HepG2 (cell line): Measurements from ENCODE around the gene MAP3K19. TPM values are rescaled to one million over a fixed set of nuclear protein-coding genes. Genes with fewer than 3 reads are reported as not detected.

Experiments
- ATAC-seq: fragments of 200-7000 bp; cut with Tn5 transposase; 3 replicates; pipeline ENCODE4 v1.9.1; 2020; ENCODE audit warnings: mild to moderate bottlenecking, moderate library complexity
- BruUV-seq: library from RNA; stranded (reverse); fragments of 400-500 nt; replicated peaks from 2 replicates; lab custom pipeline; 2021; lab: Mats Ljungman, UMichigan
- CTCF ChIA-PET: fragments of 300-600 bp; formaldehyde crosslinking; extraction: SDS; loops from one replicate; lab custom pipeline; 2021; ENCODE audit warnings: low total read pairs, inconsistent platforms, low intra/inter-chr PET ratio; lab: Yijun Ruan, JAX
- POLR2A ChIA-PET: fragments of 350-600 bp; sonication (Branson Sonifier 250); formaldehyde crosslinking; loops from one replicate; lab custom pipeline; 2020; ENCODE audit warnings: antibody characterized with exemption, inconsistent platforms; lab: Yijun Ruan, JAX
- DNase-seq: peaks from one replicate; pipeline ENCODE4 v3.0.0-alpha.2; 2015; ENCODE audit warnings: low spot score
- FAIRE-seq: peaks from 3 replicates; lab custom pipeline; 2011; peaks lifted over from hg19 to GRCh38; lab: Jason Lieb, UNC
- H2AFZ ChIP-seq: one replicate; pipeline ENCODE4 v1.6.1; 2011; ENCODE audit warnings: low read length, inconsistent platforms
- H3K27ac ChIP-seq: fragments of 300-600 bp; 3 replicates; pipeline ENCODE4 v1.8.0; 2011; ENCODE audit warnings: mixed run types, mild to moderate bottlenecking, mixed read lengths, low read length, inconsistent platforms; ENCODE audit not compliant: insufficient read depth; ENCODE audit errors: extremely low read length
- H3K27me3 ChIP-seq, 2 experiments: fragments of 200-600 bp in 1 of 2; 2 replicates in 1 of 2; 3 replicates in 1 of 2; pipeline versions ENCODE4 v1.6.0 to v1.8.0; 2011; ENCODE audit warnings: low read length in 2 of 2, mild to moderate bottlenecking in 2 of 2, moderate library complexity in 2 of 2, inconsistent platforms in 1 of 2; ENCODE audit not compliant: insufficient read depth in 2 of 2, control insufficient read depth in 1 of 2
- H3K36me3 ChIP-seq, 2 experiments: fragments of 200-600 bp in 1 of 2; replicated peaks in 1 of 2; 2 replicates in 1 of 2; 3 replicates in 1 of 2; pipeline versions ENCODE4 v1.5.1 to v1.8.0; 2011; ENCODE audit warnings: low read length in 2 of 2, inconsistent platforms in 1 of 2; ENCODE audit not compliant: insufficient read depth in 2 of 2, control insufficient read depth in 1 of 2
- H3K4me1 ChIP-seq: 2 replicates; pipeline ENCODE4 v1.5.1; 2012; ENCODE audit warnings: low read length, inconsistent platforms; ENCODE audit not compliant: insufficient read depth
- H3K4me2 ChIP-seq: 2 replicates; pipeline ENCODE4 v1.6.0; 2011; ENCODE audit warnings: low read depth, low read length, inconsistent platforms
- H3K4me3 ChIP-seq, 3 experiments: fragments of 200-600 bp in 1 of 3; sonication (generic), shearing (Covaris generic) in 1 of 3; replicated peaks in 1 of 3; 2 replicates each; pipeline ENCODE4 v1.5.1; 2011 to 2016; ENCODE audit warnings: low read length in 3 of 3, inconsistent platforms in 2 of 3, low read depth in 2 of 3, mild to moderate bottlenecking in 2 of 3, control low read depth in 1 of 3, mixed read lengths in 1 of 3; ENCODE audit not compliant: insufficient read depth in 1 of 3
- H3K79me2 ChIP-seq: one replicate; pipeline ENCODE4 v1.6.1; 2011; ENCODE audit warnings: low read length, inconsistent platforms; ENCODE audit not compliant: insufficient read depth
- H3K9ac ChIP-seq: 2 replicates; pipeline ENCODE4 v1.6.0; 2011; ENCODE audit warnings: mild to moderate bottlenecking, low read depth, low read length, inconsistent platforms; ENCODE audit not compliant: insufficient read depth
- H3K9me3 ChIP-seq: 2 replicates; pipeline ENCODE4 v1.5.1; 2012; ENCODE audit warnings: mild to moderate bottlenecking, low read length
- H4K20me1 ChIP-seq: 2 replicates; pipeline ENCODE4 v1.6.0; 2011; ENCODE audit warnings: inconsistent platforms, mild to moderate bottlenecking, low read length, moderate library complexity; ENCODE audit not compliant: insufficient read depth
- ARNTL ChIP-seq: sonication (generic); formaldehyde crosslinking; IDR thresholded peaks from 2 replicates; pipeline ENCODE4 v1.4.0; 2020; ENCODE audit warnings: mild to moderate bottlenecking, missing genetic modification reagents
- MBNL3 ChIP-seq: fragments of 250-450 bp; sonication (Bioruptor Pico); conservative IDR thresholded peaks from 2 replicates; pipeline ENCODE4 v1.8.0; 2022; ENCODE audit warnings: mild to moderate bottlenecking, inconsistent platforms
- TCF7 ChIP-seq: sonication (generic); IDR thresholded peaks from 2 replicates; pipeline ENCODE4 v1.6.1; 2016; ENCODE audit warnings: antibody characterized with exemption, low read depth
- ZC3H4 ChIP-seq: sonication (generic); formaldehyde crosslinking; IDR thresholded peaks from 2 replicates; pipeline ENCODE4 v1.4.0; 2020; ENCODE audit warnings: missing genetic modification reagents, borderline replicate concordance
- ZNF335 ChIP-seq: sonication (generic); formaldehyde crosslinking; IDR thresholded peaks from 2 replicates; pipeline ENCODE4 v1.4.0; 2020; ENCODE audit warnings: missing genetic modification reagents
- ZNF501 ChIP-seq: sonication (generic); formaldehyde crosslinking; IDR thresholded peaks from 2 replicates; pipeline ENCODE4 v1.5.1; 2020; ENCODE audit warnings: mild to moderate bottlenecking, moderate library complexity, missing genetic modification reagents
- ZNF510 ChIP-seq: sonication (generic); formaldehyde crosslinking; IDR thresholded peaks from 2 replicates; pipeline ENCODE4 v1.4.0; 2020; ENCODE audit warnings: low read depth, mild to moderate bottlenecking, missing genetic modification reagents
- ZNF543 ChIP-seq: sonication (generic); formaldehyde crosslinking; IDR thresholded peaks from 2 replicates; pipeline ENCODE4 v1.4.0; 2020; ENCODE audit warnings: mild to moderate bottlenecking, missing genetic modification reagents
- WGBS: methylation state at CpG from one replicate; pipeline ENCODE4 v1.1.6; 2017; ENCODE audit warnings: low lambda C conversion rate; 5-methylcytosine and 5-hydroxymethylcytosine counted together
- in situ Hi-C: cut with HindIII; loops from 2 replicates; pipeline ENCODE4 v1.10.0; 2017; ENCODE audit warnings: low pct_unique_long_range_greater_than_20kb; ENCODE audit not compliant: extremely low pct_ligation_motif_present
- intact Hi-C: fragments of 100-400 bp; cut with micrococcal nuclease; formaldehyde crosslinking; loops from one replicate; pipeline ENCODE4 v1.10.0; 2022; ENCODE audit not compliant: unreplicated experiment
- polyA plus RNA-seq, 8 experiments: library from polyadenylated mRNA; depleted of rRNA in 3 of 8; stranded (reverse) in 7 of 8; unstranded in 1 of 8; fragments of >200 nt; fragmentation: Illumina TruSeq in 4 of 8; extraction: Trizol in 4 of 8; gene quantifications; 2 replicates each; pipeline versions ENCODE4 v1.2.1 to v1.2.3, GENCODE V29; 2011 to 2016; ENCODE audit warnings: low read depth in 4 of 8, missing spikeins in 1 of 8, mixed read lengths in 1 of 8; ENCODE audit not compliant: insufficient read depth in 1 of 8
- total RNA-seq, 5 experiments: library from RNA; depleted of rRNA; stranded (reverse); fragments of >200 nt; fragmentation: Illumina TruSeq; extraction: Trizol; gene quantifications; 2 replicates each; pipeline ENCODE4 v1.2.3, GENCODE V29; 2016; ENCODE audit warnings: low read depth in 1 of 5
- TF ChIP-seq, protein P1 (sequence below): sonication (generic); formaldehyde crosslinking; IDR thresholded peaks from 2 replicates; pipeline ENCODE4 v1.4.0; 2020; ENCODE audit warnings: missing genetic modification reagents, mild to moderate bottlenecking, borderline replicate concordance
- TF ChIP-seq, protein P2 (sequence below): sonication (generic); formaldehyde crosslinking; IDR thresholded peaks from 2 replicates; pipeline ENCODE4 v1.5.1; 2020; ENCODE audit warnings: mild to moderate bottlenecking, missing genetic modification reagents
- TF ChIP-seq, protein P3 (sequence below): sonication (generic); formaldehyde crosslinking; IDR thresholded peaks from 2 replicates; pipeline ENCODE4 v1.8.0; 2022; ENCODE audit warnings: mild to moderate bottlenecking, missing genetic modification reagents, borderline replicate concordance

Gene MAP3K19
- total and polyA plus RNA-seq, 2 of the 13 experiments (the other 11 are each of a cell fraction or from before 2014, with no cell fraction given), result not detected

DNA sequence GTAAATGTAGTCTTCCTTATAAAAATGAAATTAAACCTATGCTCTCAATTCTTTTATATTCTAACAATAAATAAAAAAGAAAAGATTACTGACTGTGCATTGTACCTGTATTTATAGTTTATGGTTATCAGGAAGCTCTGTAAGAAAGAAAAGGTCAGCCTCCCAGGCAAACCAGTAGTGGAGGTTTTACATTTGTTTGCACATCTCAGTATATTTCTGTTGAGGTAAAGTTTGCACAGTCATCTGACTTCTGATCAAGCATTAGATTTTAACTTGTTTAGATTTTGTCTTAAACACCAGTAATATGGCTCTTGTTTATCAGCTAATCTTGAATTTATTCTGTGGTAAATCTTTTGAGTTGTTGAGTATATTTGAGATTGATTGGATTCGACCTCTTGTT lies 91.5 kb downstream of the MAP3K19 start:
- TF ChIP-seq ZNF335 (no peak), TCF7 (no peak), ZNF543 (CRISPR knock-in tag) (no peak), ZNF510 (CRISPR knock-in tag) (no peak), ZNF501 (CRISPR knock-in tag) (no peak), ARNTL (no peak), ZC3H4 (CRISPR knock-in tag) (no peak), MBNL3 (CRISPR knock-in tag) (no peak)
- TF ChIP-seq, protein P1, sequence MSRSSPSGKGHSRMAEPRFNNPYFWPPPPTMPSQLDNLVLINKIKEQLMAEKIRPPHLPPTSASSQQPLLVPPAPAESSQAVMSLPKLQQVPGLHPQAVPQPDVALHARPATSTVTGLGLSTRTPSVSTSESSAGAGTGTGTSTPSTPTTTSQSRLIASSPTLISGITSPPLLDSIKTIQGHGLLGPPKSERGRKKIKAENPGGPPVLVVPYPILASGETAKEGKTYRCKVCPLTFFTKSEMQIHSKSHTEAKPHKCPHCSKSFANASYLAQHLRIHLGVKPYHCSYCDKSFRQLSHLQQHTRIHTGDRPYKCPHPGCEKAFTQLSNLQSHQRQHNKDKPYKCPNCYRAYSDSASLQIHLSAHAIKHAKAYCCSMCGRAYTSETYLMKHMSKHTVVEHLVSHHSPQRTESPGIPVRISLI (CRISPR knock-in tag), result no peak
- TF ChIP-seq, protein P2, sequence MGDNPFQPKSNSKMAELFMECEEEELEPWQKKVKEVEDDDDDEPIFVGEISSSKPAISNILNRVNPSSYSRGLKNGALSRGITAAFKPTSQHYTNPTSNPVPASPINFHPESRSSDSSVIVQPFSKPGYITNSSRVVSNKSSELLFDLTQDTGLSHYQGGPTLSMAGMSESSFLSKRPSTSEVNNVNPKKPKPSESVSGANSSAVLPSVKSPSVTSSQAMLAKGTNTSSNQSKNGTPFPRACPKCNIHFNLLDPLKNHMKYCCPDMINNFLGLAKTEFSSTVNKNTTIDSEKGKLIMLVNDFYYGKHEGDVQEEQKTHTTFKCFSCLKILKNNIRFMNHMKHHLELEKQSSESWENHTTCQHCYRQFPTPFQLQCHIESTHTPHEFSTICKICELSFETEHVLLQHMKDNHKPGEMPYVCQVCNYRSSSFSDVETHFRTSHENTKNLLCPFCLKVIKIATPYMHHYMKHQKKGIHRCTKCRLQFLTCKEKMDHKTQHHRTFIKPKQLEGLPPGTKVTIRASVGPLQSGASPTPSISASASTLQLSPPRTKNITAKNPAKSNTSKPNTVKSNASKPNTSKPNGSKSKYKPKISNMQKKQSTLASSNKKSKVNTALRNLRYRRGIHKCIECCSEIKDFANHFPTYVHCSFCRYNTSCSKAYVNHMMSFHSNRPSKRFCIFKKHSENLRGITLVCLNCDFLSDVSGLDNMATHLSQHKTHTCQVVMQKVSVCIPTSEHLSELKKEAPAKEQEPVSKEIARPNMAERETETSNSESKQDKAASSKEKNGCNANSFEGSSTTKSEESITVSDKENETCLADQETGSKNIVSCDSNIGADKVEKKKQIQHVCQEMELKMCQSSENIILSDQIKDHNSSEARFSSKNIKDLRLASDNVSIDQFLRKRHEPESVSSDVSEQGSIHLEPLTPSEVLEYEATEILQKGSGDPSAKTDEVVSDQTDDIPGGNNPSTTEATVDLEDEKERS (CRISPR knock-in tag), result no peak
- TF ChIP-seq, protein P3, sequence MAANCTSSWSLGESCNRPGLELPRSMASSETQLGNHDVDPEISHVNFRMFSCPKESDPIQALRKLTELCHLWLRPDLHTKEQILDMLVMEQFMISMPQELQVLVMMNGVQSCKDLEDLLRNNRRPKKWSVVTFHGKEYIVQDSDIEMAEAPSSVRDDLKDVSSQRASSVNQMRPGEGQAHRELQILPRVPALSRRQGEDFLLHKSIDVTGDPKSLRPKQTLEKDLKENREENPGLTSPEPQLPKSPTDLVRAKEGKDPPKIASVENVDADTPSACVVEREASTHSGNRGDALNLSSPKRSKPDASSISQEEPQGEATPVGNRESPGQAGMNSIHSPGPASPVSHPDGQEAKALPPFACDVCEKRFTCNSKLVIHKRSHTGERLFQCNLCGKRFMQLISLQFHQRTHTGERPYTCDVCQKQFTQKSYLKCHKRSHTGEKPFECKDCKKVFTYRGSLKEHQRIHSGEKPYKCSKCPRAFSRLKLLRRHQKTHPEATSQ (CRISPR knock-in tag), result no peak
- in situ Hi-C loops, result no loop called here
- BruUV-seq, result no TSS peak
- Histone ChIP-seq H3K4me3 (no peak overlapping the region), H3K9me3 (no peaks in the 10 kb centered on the region), H3K9ac (no peak overlapping the region), H3K27ac (peak overlapping the region; percentile 3), H4K20me1 (no peaks in the 10 kb centered on the region; the same call in 1 of the 2 replicates), H3K79me2 (peaks cover 2% of the 10 kb centered on the region), H3K4me1 (peaks cover 38% of the 10 kb centered on the region), H2AFZ (no peak overlapping the region), H3K36me3 (peaks cover 10 to 55% of the 10 kb centered on the region in 2 experiments), H3K4me2 (no peak overlapping the region), H3K27me3 (no peaks in the 10 kb centered on the region)
- FAIRE-seq (no peak), ATAC-seq (no peak), DNase-seq (no peak)
- 63% methylated on average over 1 of the region's 1 CpG for WGBS
- CTCF ChIA-PET, result interaction anchor here (0.6 kb wide), 1 partner anchor 285 kb away, joined by 3 read pairs; no protein-coding TSS in a partner anchor
- POLR2A ChIA-PET, result no interaction called here
- intact Hi-C loops, result no loop called here
